H9 (cell line): Measurements from ENCODE around the gene ACACA. TPM values are rescaled to one million over a fixed set of nuclear protein-coding genes. Genes with fewer than 3 reads are reported as not detected.

Experiments used
- DNase-seq: peaks from one replicate; pipeline ENCODE4 v3.0.0-alpha.2; 2017
- H2AFZ ChIP-seq: one replicate; pipeline ENCODE4 v1.6.1; 2013; ENCODE audit warnings: mild to moderate bottlenecking, low read length, control low read depth, moderate library complexity
- H2AK5ac ChIP-seq: 2 replicates; pipeline ENCODE4 v1.6.1; 2013; ENCODE audit warnings: low read length, control low read depth, mixed read lengths; ENCODE audit not compliant: insufficient read length
- H2BK120ac ChIP-seq: one replicate; pipeline ENCODE4 v1.6.1; 2013; ENCODE audit warnings: low read depth, mild to moderate bottlenecking, low read length, control low read depth, inconsistent platforms; ENCODE audit not compliant: poor library complexity, severe bottlenecking
- H2BK12ac ChIP-seq: 2 replicates; pipeline ENCODE4 v1.6.1; 2013; ENCODE audit warnings: low read length, control low read depth, mixed read lengths, low read depth; ENCODE audit not compliant: insufficient read length
- H2BK15ac ChIP-seq: 2 replicates; pipeline ENCODE4 v1.6.1; 2013; ENCODE audit warnings: low read depth, low read length, control low read depth
- H2BK20ac ChIP-seq: one replicate; pipeline ENCODE4 v1.6.1; 2013; ENCODE audit warnings: low read depth, mild to moderate bottlenecking, low read length, control low read depth, inconsistent platforms; ENCODE audit not compliant: poor library complexity, severe bottlenecking
- H2BK5ac ChIP-seq: 2 replicates; pipeline ENCODE4 v1.6.1; 2013; ENCODE audit warnings: low read length, control low read depth, mixed read lengths; ENCODE audit not compliant: insufficient read length
- H3K14ac ChIP-seq: 2 replicates; pipeline ENCODE4 v1.6.1; 2013; ENCODE audit warnings: low read length, control low read depth; ENCODE audit not compliant: insufficient read depth
- H3K18ac ChIP-seq: 2 replicates; pipeline ENCODE4 v1.6.1; 2013; ENCODE audit warnings: low read depth, mild to moderate bottlenecking, mixed read lengths, low read length, control low read depth; ENCODE audit not compliant: insufficient read length
- H3K23ac ChIP-seq: 2 replicates; pipeline ENCODE4 v1.6.1; 2013; ENCODE audit warnings: low read length, control low read depth, mixed read lengths, low read depth; ENCODE audit not compliant: insufficient read length
- H3K23me2 ChIP-seq: 2 replicates; pipeline ENCODE4 v1.6.1; 2013; ENCODE audit warnings: low read depth, mild to moderate bottlenecking, mixed read lengths, low read length, control low read depth; ENCODE audit not compliant: insufficient read length, poor library complexity, severe bottlenecking
- H3K27ac ChIP-seq: 2 replicates; pipeline ENCODE4 v1.5.1; 2013; ENCODE audit warnings: low read length, control low read depth, mixed read lengths, low read depth; ENCODE audit not compliant: insufficient read length
- H3K27me3 ChIP-seq: 2 replicates; pipeline ENCODE4 v1.6.1; 2013; ENCODE audit warnings: low read length, control low read depth, inconsistent platforms; ENCODE audit not compliant: insufficient read depth
- H3K4ac ChIP-seq: 2 replicates; pipeline ENCODE4 v1.6.1; 2013; ENCODE audit warnings: low read depth, mild to moderate bottlenecking, control low read depth, inconsistent platforms, low read length, moderate library complexity
- H3K4me1 ChIP-seq: 2 replicates; pipeline ENCODE4 v1.6.1; 2013; ENCODE audit warnings: low read length, control low read depth, inconsistent platforms; ENCODE audit not compliant: insufficient read depth
- H3K4me2 ChIP-seq: 2 replicates; pipeline ENCODE4 v1.6.1; 2013; ENCODE audit warnings: low read length, control low read depth, mixed read lengths; ENCODE audit not compliant: insufficient read length, insufficient read depth
- H3K56ac ChIP-seq: 2 replicates; pipeline ENCODE4 v1.6.1; 2013; ENCODE audit warnings: low read depth, mild to moderate bottlenecking, mixed read lengths, low read length, control low read depth; ENCODE audit not compliant: insufficient read length
- H3K79me1 ChIP-seq: 2 replicates; pipeline ENCODE4 v1.6.1; 2013; ENCODE audit warnings: low read depth, mild to moderate bottlenecking, moderate library complexity, low read length, control low read depth, inconsistent platforms; ENCODE audit not compliant: insufficient read depth, poor library complexity, severe bottlenecking
- H3K79me2 ChIP-seq: 2 replicates; pipeline ENCODE4 v1.6.1; 2013; ENCODE audit warnings: low read length, control low read depth, inconsistent platforms; ENCODE audit not compliant: insufficient read depth
- H3K9ac ChIP-seq: 2 replicates; pipeline ENCODE4 v1.6.1; 2013; ENCODE audit warnings: low read length, control low read depth, mixed read lengths; ENCODE audit not compliant: insufficient read length; ENCODE audit errors: extremely low read depth
- H3K9me3 ChIP-seq: one replicate; pipeline ENCODE4 v1.6.1; 2013; ENCODE audit warnings: low read depth, low read length, inconsistent platforms; ENCODE audit not compliant: control insufficient read depth
- H3T11ph ChIP-seq: one replicate; pipeline ENCODE4 v1.6.1; 2013; ENCODE audit warnings: mild to moderate bottlenecking, low read length, control low read depth, inconsistent platforms
- H4K20me1 ChIP-seq: one replicate; pipeline ENCODE4 v1.6.1; 2013; ENCODE audit not compliant: control insufficient read depth, insufficient read length, insufficient read depth
- H4K5ac ChIP-seq: 2 replicates; pipeline ENCODE4 v1.6.1; 2013; ENCODE audit warnings: low read depth, mild to moderate bottlenecking, mixed read lengths, low read length, control low read depth; ENCODE audit not compliant: insufficient read length
- H4K8ac ChIP-seq: replicated peaks from 2 replicates; pipeline ENCODE4 v1.6.1; 2013; ENCODE audit warnings: low read length, control low read depth, mixed read lengths, low read depth; ENCODE audit not compliant: insufficient read length
- H4K91ac ChIP-seq: 2 replicates; pipeline ENCODE4 v1.6.1; 2013; ENCODE audit warnings: low read depth, mild to moderate bottlenecking, moderate library complexity, mixed read lengths, low read length, control low read depth; ENCODE audit not compliant: insufficient read length
- H3K27ac Mint-ChIP-seq, 3 experiments: 2 replicates in 2 of 3; 3 replicates in 1 of 3; pipeline ENCODE4 v1.8.0; 2020 to 2021; ENCODE audit warnings: mixed read lengths in 3 of 3, mild to moderate bottlenecking in 1 of 3, moderate library complexity in 1 of 3
- H3K27me3 Mint-ChIP-seq: 2 replicates; pipeline ENCODE4 v1.8.0; 2021; ENCODE audit warnings: low read depth, mild to moderate bottlenecking, moderate library complexity, mixed read lengths
- H3K36me3 Mint-ChIP-seq, 3 experiments: 2 replicates in 2 of 3; 3 replicates in 1 of 3; pipeline ENCODE4 v1.8.0; 2020 to 2021; ENCODE audit warnings: low read depth in 3 of 3, mixed read lengths in 3 of 3; ENCODE audit not compliant: insufficient read depth in 1 of 3
- H3K4me1 Mint-ChIP-seq, 2 experiments: 2 replicates each; pipeline ENCODE4 v1.8.0; 2020; ENCODE audit warnings: mixed read lengths in 2 of 2
- H3K4me3 Mint-ChIP-seq, 2 experiments: 2 replicates in 1 of 2; 3 replicates in 1 of 2; pipeline ENCODE4 v1.8.0; 2020 to 2021; ENCODE audit warnings: mild to moderate bottlenecking in 2 of 2, mixed read lengths in 2 of 2, moderate library complexity in 1 of 2
- H3K9me3 Mint-ChIP-seq, 2 experiments: 2 replicates in 1 of 2; 3 replicates in 1 of 2; pipeline ENCODE4 v1.8.0; 2020; ENCODE audit warnings: mild to moderate bottlenecking in 2 of 2, mixed read lengths in 2 of 2, moderate library complexity in 1 of 2
- CTCF ChIP-seq: fragments of 200-600 bp; sonication (generic); conservative IDR thresholded peaks from 3 replicates; pipeline ENCODE4 v1.8.0; 2021; ENCODE audit warnings: antibody characterized with exemption, mild to moderate bottlenecking
- total RNA-seq: library from RNA; stranded (reverse); gene quantifications from 2 replicates; pipeline ENCODE4 v1.2.1, GENCODE V29; 2021

ACACA gene
- total RNA-seq, 1 experiment from 2014 or later: 135 TPM

GRCh38 chr17:37315601-37316000 is 91.0 kb downstream of the ACACA start:
- Histone ChIP-seq H4K8ac (no peak overlapping the region), H2BK20ac (no peak overlapping the region), H3K79me2 (no peaks in the 10 kb centered on the region), H3K23me2 (no peaks in the 10 kb centered on the region), H3T11ph (no peak overlapping the region), H3K4me1 (no peaks in the 10 kb centered on the region; the same call in 1 of the 2 replicates), H3K4ac (no peak overlapping the region), H3K79me1 (no peaks in the 10 kb centered on the region), H3K4me2 (no peak overlapping the region), H3K23ac (no peak overlapping the region), H3K56ac (no peak overlapping the region), H3K9me3 (no peaks in the 10 kb centered on the region), H4K20me1 (no peaks in the 10 kb centered on the region), H2BK15ac (no peak overlapping the region), H2AFZ (no peak overlapping the region), H2AK5ac (no peak overlapping the region), H3K14ac (no peak overlapping the region), H3K9ac (no peak overlapping the region), H2BK120ac (no peak overlapping the region), H3K27me3 (no peaks in the 10 kb centered on the region), H2BK5ac (no peak overlapping the region), H3K27ac (no peak overlapping the region), H3K18ac (no peak overlapping the region), H2BK12ac (no peak overlapping the region), H4K91ac (no peak overlapping the region), H4K5ac (no peak overlapping the region)
- Mint-ChIP-seq H3K27ac (no peak overlapping the region), H3K9me3 (no peaks in the 10 kb centered on the region), H3K4me3 (no peak overlapping the region), H3K27me3 (no peaks in the 10 kb centered on the region), H3K4me1 (peaks cover 7 to 10% of the 10 kb centered on the region in 2 experiments; a peak in 3 of 4 replicates), H3K36me3 (peaks cover 12 to 38% (median 18%) of the 10 kb centered on the region in 3 experiments; a peak in 6 of 7 replicates)
- no peak for TF ChIP-seq CTCF
- no peak for DNase-seq
